Placental epithelial cell (primary cell): ENCODE measurements around the gene ADH6. TPM values are rescaled to one million over a fixed set of nuclear protein-coding genes. Genes with fewer than 3 reads are reported as not detected.

Experiments
- total RNA-seq: library from RNA; depleted of rRNA; stranded (reverse); fragments of >200 nt; gene quantifications from 2 replicates; pipeline ENCODE4 v1.2.3, GENCODE V29; 2012

ADH6 gene
- total RNA-seq, result not detected in 2 replicates

GRCh38 chr4:99219072-99219471 is at the start of gene ADH6:
Gene ADH6, minus strand, starts transcription at chr4:99219246. Its CDS starts 94 bp downstream, at chr4:99219152.

Other genes with a start within 250 kb of the ADH6 start
- 29.1 and 60.0 TPM in 2 replicates for gene METAP1, start 223.5 kb downstream of the ADH6 start, total RNA-seq
- 89.1 and 107 TPM in 2 replicates for gene ADH5, start 130.5 kb downstream of the ADH6 start, total RNA-seq
- not detected in 2 replicates for gene ADH4, start 74.9 kb downstream of the ADH6 start, total RNA-seq
- gene ADH1A, start 71.7 kb upstream of the ADH6 start, total RNA-seq, result not detected in 2 replicates
- not detected in 2 replicates for gene ADH1B, start 102.2 kb upstream of the ADH6 start, total RNA-seq
- not detected in 2 replicates for gene ADH1C, start 133.5 kb upstream of the ADH6 start, total RNA-seq
- gene ADH7, start 216.1 kb upstream of the ADH6 start, total RNA-seq, result not detected in 2 replicates